Measurements from ENCODE around the gene SIM2.

Gene SIM2

GRCh38 chr21:36716836-36717235, 17.9 kb downstream of the SIM2 start:
- no peak for DNase-seq

- DNase-seq: no peak
These were observed 19.1 kb downstream of the SIM2 start for GRCh38 chr21:36717976-36718375.

GRCh38 chr21:36718951-36719501, 20.1 kb downstream of the SIM2 start:
- DNase-seq: peak in 7 of 14 donors; percentile 4 to 76 (median 32)

- no peak for DNase-seq
These were observed 20.7 kb downstream of the SIM2 start for GRCh38 chr21:36719614-36720013.

GRCh38 chr21:36721817-36722216, 22.9 kb downstream of the SIM2 start:
- DNase-seq: no peak

GRCh38 chr21:36722370-36723368, 23.8 kb downstream of the SIM2 start:
- DNase-seq: no peak

GRCh38 chr21:36723371-36723881, 24.5 kb downstream of the SIM2 start:
- no peak for DNase-seq

- DNase-seq: no peak
These were observed 25.7 kb downstream of the SIM2 start for GRCh38 chr21:36724660-36725059.

GRCh38 chr21:36725793-36726386, 27.0 kb downstream of the SIM2 start:
- no peak for DNase-seq

- DNase-seq: no peak
These were observed 29.0 kb downstream of the SIM2 start for GRCh38 chr21:36727866-36728265.

- DNase-seq: no peak
These were observed 29.6 kb downstream of the SIM2 start for GRCh38 chr21:36728371-36729111.

GRCh38 chr21:36729310-36729970, 30.5 kb downstream of the SIM2 start:
- no peak for DNase-seq

GRCh38 chr21:36730291-36731281, 31.7 kb downstream of the SIM2 start:
- DNase-seq: no peak

GRCh38 chr21:36732217-36732616, 33.3 kb downstream of the SIM2 start:
- DNase-seq: no peak

- DNase-seq: no peak
These were observed 33.8 kb downstream of the SIM2 start for GRCh38 chr21:36732761-36733160.

- DNase-seq: no peak
These were observed 34.9 kb downstream of the SIM2 start for GRCh38 chr21:36733857-36734256.

GRCh38 chr21:36734367-36735200, 35.7 kb downstream of the SIM2 start:
- no peak for DNase-seq

GRCh38 chr21:36735201-36735515, 36.2 kb downstream of the SIM2 start:
- no peak for DNase-seq

- DNase-seq: no peak
These were observed 36.9 kb downstream of the SIM2 start for GRCh38 chr21:36735724-36736320.
